ENCODE measurements around the gene CDC42BPA.

- TF ChIP-seq CTCF (IDR thresholded peaks at IDR 0.05), result no peak
- TF ChIP-seq POLR2A (IDR thresholded peaks at IDR 0.05), result no peak
- TF ChIP-seq POLR2AphosphoS5 (IDR thresholded peaks at IDR 0.05), result no peak
- no peak for TF ChIP-seq EP300 (IDR thresholded peaks at IDR 0.05; ENCODE audit: low read depth)
Measured at GRCh38 chr1:227257964-227258363, 60.3 kb downstream of the CDC42BPA start.
